IPS-NIHi7 (cell line): ENCODE measurements around the gene FAM200B.

Experiments used
- DNase-seq: peaks from one replicate; pipeline ENCODE4 v3.0.0; 2012; ENCODE audit warnings: mixed read lengths; ENCODE audit errors: extremely low spot score

The FAM200B gene

GRCh38 chr4:15681372-15682241, at the start of gene FAM200B:
FAM200B (plus strand) TSS chr4:15681827; CDS start chr4:15686978, 5,151 bp downstream.
- peak; percentile 99 for DNase-seq

DNA sequence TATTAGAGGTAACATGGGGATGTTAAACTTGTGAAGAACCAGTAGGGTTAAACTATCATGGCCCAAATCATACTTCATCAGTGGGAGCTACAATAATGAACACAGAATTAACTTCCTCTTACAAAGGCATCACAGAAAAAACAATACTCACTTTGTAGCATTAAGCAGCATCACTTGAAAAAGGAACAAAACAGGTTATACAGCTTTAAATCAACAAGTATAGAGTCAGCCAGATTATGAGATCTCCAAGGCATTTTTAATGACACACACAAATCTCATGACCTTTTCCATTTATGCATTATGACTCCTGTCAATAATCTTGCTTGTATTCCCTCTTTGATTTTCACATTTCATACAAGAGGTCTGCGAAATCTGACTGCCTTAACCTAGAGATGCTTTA, 44.8 kb upstream of the FAM200B start:
- no peak for DNase-seq

GRCh38 chr4:15638418-15638817, 43.2 kb upstream of the FAM200B start:
- no peak for DNase-seq

GRCh38 chr4:15648600-15648999, 33.0 kb upstream of the FAM200B start:
- DNase-seq = no peak

GRCh38 chr4:15649914-15650545, 31.6 kb upstream of the FAM200B start:
- DNase-seq = peak; percentile 69

DNA sequence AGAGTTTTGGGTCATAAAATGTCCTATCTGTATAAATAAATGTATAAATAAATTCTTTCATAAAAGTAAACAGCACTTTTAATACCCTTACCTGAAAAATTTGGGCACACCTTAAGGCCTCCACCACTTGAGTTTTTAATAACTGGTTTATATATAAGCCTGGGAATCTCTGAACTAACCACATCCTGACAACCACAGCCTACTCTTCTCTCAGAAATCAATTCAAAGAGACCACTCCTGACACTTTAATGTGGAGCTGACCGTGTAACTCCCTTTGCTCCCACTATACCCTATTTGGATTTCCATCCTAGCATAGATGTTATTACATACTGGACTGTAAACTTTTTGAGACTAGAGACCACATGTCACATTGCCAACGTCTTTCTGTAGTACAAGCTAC, 30.0 kb upstream of the FAM200B start:
- DNase-seq = no peak

- no peak for DNase-seq
Observed at GRCh38 chr4:15652191-15652590, 29.4 kb upstream of the FAM200B start.

DNA sequence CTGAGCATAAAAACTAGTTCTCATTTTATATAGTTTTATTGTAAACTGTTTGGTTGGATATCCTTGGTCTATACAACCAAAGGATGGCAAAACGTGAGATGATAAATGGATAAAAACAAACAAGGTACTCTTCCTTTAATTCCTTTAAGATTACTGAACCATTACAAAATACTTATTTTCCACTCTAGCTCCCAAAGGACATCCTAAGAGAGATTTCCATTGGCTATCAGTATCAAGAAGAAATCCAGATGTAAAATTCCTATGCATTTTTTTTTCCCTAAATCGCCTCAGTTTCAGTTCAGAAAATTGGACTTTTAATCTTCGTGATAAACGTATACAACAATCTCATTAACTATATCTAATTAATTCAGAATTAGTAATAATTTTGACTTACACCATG, 28.8 kb upstream of the FAM200B start:
- no peak for DNase-seq

DNA sequence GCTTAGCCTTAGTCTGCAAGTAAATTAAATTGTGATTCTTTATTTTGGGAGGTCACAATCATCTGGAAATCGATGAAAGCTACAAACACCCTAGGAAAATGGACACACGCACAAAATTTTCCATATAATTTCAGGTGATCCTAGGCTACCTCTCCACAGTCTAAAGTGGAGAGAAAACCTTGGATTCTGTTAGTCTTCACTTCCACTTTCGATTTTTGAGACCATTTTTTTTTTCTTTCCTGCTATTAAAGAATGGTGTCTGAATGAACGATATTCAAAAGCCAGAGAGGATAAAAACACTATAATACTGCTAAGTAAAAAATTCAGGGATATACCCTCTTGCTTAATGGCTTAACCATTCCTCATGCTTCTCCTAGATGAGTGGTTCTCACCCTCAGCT, 28.2 kb upstream of the FAM200B start:
- DNase-seq = no peak

DNA sequence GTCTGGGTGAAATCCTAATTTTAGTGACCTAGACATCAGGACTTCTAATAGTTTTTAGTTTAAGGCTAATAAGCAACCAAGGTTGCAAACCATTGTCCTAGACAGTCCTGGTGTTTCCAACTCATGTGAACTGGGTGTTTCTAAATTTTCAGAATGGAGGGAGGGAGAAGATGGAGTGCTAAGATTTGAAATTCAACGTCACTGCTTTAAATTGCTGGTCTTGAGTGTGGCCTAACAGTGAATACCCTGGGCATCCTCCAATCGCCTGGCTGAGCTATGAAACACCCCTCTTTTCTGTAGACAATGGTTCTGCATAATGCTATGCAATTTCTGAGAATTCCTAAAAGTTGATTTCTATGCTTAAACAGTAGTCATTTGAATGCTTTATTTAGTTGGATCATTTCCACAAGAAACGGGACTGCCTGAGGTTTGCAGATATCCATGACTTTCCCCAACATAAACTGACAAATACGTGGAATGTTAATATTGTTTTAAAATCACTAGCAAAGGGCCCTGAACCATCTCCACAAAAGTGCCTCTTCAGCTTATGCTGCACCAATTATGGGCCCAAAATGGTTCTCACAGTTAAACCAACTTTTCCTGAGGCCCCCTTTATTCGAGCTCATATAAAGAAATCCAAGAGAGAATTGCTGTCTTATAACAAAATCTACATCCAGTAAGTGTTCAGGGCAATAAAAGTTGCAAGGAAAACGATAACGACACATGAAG, 27.6 kb upstream of the FAM200B start:
- DNase-seq = peak; percentile 10

DNA sequence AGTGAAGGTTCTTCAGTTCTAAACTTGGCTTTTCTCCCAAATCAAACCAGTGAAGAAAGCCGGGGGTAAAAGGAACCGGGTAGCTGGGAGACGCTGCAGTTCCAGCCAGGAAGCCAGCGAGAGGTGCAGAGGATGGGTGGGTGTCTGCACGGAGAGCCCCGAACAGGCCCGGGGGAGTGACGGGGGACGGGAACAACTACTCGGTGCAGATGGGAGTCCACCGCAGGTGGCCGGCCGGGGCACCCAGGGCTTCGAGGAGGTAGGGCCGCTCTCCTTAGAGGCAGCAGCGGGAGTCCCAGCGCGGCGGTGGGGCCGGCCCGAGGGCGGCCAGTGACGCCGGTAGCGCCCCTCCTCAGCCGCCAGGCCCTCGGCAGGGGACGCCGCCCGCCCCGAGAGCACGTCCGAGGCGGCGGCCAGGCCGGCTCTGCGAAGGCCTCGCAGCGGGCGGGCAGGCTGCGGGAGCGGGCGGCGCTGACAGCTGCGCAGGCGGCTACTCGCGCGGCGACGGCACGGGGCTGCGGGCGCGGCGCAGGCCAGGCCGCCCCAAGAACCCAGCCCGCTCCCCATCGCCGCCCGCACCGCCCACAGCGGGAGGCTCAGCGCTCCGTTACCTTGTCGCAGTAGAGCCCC, 26.9 kb upstream of the FAM200B start:
- peak; percentile 55 for DNase-seq

DNA sequence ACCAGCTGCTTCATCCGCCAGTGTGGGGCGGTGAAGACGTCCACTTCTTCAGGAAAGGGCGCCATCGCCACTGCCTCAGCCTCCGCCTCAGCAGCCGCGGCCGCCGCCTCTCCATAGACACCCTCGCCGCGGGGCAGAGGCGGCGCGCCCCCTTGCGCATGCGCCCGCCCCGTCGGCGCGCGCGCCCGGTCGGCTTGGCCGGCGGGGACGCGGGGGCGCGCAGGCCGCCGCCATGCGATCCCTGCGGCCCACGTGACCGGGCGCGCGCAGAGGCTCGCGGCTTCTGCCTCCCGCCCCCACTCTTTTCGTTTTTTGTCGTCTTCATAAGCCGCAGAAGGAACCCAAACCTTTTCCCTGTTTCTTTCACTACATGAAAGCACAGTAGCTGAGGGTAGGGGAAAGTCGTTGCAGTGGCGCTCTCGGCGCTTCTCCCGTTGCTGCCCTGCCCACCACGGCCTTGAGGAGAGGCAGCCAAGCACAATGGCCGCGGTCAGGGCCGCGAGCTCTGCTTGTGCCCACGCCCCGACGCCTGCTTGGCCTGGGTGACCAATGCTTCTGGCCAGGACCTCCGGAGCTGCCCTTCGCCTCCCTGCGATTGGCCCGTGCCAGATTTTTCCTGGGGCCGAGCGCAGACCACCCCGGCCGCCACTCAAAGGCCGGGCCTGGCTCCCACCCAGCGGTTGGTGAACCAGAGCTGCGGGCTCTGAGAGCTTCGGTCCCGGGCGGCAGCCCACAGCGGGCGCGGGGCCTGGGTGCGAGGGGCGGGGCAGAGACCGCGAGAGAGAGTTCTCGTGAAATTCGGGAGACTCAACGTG, 26.2 kb upstream of the FAM200B start, which contains the start of gene FBXL5:
FBXL5 (minus strand) TSS at position 135 of the 815 bp plus-strand sequence; CDS start at position 65, 70 bp downstream.
- DNase-seq = peak; percentile 93

DNA sequence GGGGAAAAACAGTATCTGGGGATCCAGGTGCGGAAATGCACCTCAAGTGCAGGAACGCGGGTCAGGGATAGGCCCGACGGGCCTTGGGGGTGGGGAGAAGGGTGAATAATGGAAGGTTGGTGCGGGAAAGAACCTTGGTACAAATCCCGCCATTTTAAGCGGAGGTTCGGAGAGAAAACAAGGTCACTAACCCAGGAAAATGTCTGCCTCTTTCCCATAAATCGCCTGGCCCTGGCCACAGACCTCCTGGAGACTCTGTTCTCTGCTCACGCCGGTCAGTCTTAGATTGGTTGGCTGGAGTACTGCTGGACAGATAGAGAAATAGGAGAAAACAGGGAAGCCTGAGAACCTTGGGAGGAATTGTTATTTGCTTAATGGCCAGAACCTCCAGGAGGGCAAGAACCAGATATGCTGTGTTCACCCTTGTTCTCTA, 25.6 kb upstream of the FAM200B start:
- DNase-seq = no peak

DNA sequence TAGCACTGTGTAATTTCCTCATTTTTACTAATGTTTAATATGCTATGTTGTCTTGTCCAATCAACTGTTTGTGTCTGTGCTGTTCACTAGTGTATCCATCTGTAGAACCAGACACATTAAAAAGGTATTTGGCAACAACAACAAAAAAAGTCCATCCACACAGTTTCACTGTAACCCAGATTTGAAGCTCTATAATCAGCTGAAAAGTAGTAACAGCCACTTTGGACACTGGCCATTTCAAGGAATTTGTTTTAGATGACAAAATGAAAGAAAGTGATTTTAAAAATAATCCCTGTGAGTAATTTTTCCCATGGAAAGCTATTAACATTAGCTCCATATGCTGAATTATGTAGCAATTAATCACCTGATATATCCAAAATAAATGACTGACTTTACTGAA, 24.3 kb upstream of the FAM200B start:
- DNase-seq = no peak

GRCh38 chr4:15658136-15658770, 23.4 kb upstream of the FAM200B start:
- no peak for DNase-seq

DNA sequence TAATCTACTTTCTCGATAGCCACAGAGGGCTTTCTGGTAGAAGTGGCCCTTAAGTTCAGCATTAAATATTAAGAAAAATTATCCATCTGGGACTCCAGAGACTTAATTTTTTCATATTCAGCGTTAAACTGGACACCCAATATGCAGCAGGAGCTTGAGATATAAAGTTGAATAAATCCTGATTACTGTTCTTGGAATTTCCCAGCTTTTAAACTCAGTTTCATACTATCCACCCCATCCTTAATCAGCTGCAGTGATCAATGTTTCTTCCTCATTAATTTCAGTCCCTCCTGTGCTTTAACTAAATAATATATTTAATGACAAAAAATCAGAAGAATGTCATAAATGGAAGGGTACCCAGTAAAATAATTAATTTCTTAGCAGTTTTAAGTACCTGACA, 22.8 kb upstream of the FAM200B start:
- no peak for DNase-seq

DNA sequence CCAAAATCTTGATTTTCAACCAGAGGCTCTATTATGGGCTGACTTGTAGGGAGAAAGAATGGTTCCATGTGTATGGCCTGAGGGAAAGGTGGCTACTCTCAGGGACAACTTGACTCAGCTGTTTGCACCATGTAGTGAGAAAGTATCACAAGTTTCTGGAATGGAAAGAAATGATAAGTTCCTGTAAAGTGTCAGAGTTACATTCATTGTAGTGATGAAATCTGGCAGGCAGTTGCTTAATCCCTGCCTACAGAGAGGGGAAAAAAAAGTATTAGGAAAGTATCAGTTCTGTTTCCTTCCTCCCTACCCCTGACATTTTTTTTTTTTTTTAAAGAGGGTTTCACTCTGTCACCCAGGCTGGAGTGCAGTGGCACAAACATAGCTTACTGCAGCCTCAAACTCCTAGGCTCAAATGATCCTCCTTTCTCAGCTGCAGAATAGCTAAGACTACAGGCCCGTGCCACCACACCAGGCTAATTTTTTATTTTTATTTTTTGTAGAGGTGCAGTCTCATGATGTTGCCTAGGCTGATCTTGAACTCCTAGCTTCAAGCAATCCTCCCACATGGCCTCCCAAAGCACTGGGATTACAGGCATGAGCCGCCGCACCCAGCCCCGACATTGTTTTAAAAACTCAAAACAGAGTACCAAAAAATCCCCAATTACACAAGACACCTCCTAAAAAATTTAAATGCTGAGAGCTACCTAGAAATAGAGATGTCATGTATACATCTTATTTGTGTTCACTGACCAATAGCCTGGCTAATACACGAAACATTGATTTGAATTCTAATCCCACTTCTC, 21.7 kb upstream of the FAM200B start:
- DNase-seq = no peak

GRCh38 chr4:15665753-15666365, 15.8 kb upstream of the FAM200B start:
- DNase-seq = no peak

GRCh38 chr4:15667006-15667405, 14.6 kb upstream of the FAM200B start:
- no peak for DNase-seq
